ENCODE results near the gene MED26. TPM values are rescaled to one million over a fixed set of nuclear protein-coding genes. Genes with fewer than 3 reads are reported as not detected.

Gene MED26
- total RNA-seq, 1 donor: 7.3 TPM

DNA sequence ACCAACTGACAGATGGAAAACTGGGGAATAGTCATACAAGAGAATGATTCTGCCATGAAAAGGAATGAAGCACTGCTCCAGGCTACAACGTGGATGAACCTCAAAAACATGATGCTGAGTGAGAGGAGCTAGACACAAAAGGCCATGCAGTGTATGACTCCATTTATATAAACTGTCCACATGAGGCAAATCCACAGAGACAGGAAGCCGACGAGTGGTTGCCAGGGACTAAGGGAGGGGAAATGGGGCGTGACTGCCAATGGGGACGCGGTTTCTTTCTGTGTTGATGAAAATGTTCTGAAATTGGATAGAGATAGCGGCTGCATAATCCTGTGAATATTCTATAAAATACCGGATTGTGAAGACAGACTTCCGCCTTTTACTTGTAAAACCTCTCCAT is 21.7 kb upstream of the MED26 start:
- TF ChIP-seq, protein P1, sequence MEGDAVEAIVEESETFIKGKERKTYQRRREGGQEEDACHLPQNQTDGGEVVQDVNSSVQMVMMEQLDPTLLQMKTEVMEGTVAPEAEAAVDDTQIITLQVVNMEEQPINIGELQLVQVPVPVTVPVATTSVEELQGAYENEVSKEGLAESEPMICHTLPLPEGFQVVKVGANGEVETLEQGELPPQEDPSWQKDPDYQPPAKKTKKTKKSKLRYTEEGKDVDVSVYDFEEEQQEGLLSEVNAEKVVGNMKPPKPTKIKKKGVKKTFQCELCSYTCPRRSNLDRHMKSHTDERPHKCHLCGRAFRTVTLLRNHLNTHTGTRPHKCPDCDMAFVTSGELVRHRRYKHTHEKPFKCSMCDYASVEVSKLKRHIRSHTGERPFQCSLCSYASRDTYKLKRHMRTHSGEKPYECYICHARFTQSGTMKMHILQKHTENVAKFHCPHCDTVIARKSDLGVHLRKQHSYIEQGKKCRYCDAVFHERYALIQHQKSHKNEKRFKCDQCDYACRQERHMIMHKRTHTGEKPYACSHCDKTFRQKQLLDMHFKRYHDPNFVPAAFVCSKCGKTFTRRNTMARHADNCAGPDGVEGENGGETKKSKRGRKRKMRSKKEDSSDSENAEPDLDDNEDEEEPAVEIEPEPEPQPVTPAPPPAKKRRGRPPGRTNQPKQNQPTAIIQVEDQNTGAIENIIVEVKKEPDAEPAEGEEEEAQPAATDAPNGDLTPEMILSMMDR (IDR thresholded peaks at IDR 0.05; ENCODE audit: insufficient read depth, low read depth, low read length): no peak
- no peak for DNase-seq (ENCODE audit: low read depth)
- no peak overlapping the region for H3K4me3 ChIP-seq (ENCODE audit: low read depth, low read length)

DNA sequence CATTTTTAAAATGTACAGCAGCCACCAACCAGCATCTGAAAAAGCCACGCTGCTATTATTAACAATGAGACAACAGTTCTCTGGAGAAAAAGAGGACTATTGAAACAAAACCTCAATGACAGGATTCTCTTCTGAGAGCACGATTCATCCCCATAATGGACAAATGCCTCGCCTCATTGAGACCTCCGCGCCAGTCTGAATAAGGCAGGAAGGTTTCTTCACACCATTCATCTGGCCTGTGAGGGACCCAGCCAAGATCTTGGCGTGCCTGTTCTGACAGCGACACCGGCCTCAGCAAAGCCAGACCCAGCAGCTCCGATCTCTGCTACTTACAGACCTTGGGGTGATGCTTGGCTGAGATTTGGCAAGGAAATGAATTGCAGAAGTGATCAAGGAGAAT is 17.1 kb upstream of the MED26 start:
- TF ChIP-seq, protein P1 (IDR thresholded peaks at IDR 0.05; ENCODE audit: insufficient read depth, low read depth, low read length): no peak
- DNase-seq (ENCODE audit: low read depth): no peak
- no peak overlapping the region for H3K4me3 ChIP-seq (ENCODE audit: low read depth, low read length)

- no peak overlapping the region for H3K4me3 ChIP-seq (ENCODE audit: low read depth, low read length)
- DNase-seq (ENCODE audit: low read depth): no peak
- TF ChIP-seq, protein P1 (IDR thresholded peaks at IDR 0.05; ENCODE audit: insufficient read depth, low read depth, low read length): no peak
These were observed 13.7 kb upstream of the MED26 start for GRCh38 chr19:16641695-16642094.

DNA sequence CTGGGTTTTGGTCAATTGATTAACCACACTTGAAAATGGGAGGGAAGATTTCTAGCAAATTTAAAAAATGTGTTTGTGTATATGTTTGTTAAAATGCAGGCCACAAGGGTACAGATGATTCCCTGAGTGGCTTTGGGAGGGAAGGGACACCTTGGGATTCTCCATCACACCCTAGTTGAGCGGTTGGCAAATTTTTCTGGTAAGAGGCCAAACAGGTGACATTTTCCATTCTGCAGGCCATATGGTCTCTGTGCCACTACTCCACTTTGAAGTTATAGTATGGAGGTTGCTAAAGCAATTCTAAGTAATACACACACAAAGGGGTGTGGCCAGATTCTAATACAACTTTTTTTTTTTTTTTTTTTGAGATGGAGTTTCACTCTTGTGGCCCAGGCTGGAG is 12.9 kb upstream of the MED26 start:
- no peak overlapping the region for H3K4me3 ChIP-seq (ENCODE audit: low read depth, low read length)
- no peak for DNase-seq (ENCODE audit: low read depth)
- TF ChIP-seq, protein P1 (IDR thresholded peaks at IDR 0.05; ENCODE audit: insufficient read depth, low read depth, low read length): no peak

GRCh38 chr19:16638666-16639065 is 10.7 kb upstream of the MED26 start:
- H3K4me3 ChIP-seq (ENCODE audit: low read depth, low read length): no peak overlapping the region
- no peak for DNase-seq (ENCODE audit: low read depth)
- TF ChIP-seq, protein P1 (IDR thresholded peaks at IDR 0.05; ENCODE audit: insufficient read depth, low read depth, low read length): no peak

GRCh38 chr19:16637535-16637934 is 9.5 kb upstream of the MED26 start:
- H3K4me3 ChIP-seq (ENCODE audit: low read depth, low read length): no peak overlapping the region
- TF ChIP-seq, protein P1 (IDR thresholded peaks at IDR 0.05; ENCODE audit: insufficient read depth, low read depth, low read length): no peak
- no peak for DNase-seq (ENCODE audit: low read depth)

DNA sequence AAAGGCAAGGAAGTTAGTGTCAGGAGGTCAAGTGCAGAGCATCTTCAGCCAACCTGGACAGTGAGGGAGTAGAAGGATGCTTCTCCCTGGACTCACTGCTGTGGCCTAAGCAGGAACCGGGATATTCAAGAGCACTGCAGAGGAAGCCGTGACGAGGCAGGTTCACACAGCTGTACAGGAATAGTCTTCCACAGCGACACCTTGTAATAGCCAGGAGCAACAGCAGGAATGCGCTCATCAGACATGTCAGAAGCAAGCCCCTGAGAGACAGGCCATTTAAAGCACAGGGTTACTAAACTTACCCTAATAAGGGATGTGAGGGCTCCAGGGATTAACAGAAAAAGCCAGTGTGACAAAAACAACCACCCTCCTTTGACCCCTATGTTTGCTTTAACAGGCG is 3.5 kb upstream of the MED26 start:
- TF ChIP-seq, protein P1 (IDR thresholded peaks at IDR 0.05; ENCODE audit: insufficient read depth, low read depth, low read length): no peak
- DNase-seq (ENCODE audit: low read depth): no peak
- no peak overlapping the region for H3K4me3 ChIP-seq (ENCODE audit: low read depth, low read length)

All from fibroblast of villous mesenchyme (primary cell).